Measurements from ENCODE around the gene PDGFRB. TPM values are rescaled to one million over a fixed set of nuclear protein-coding genes. Genes with fewer than 3 reads are reported as not detected.

The PDGFRB gene
- total RNA-seq, 1 donor from 2014 or later, result 13.7 TPM

DNA sequence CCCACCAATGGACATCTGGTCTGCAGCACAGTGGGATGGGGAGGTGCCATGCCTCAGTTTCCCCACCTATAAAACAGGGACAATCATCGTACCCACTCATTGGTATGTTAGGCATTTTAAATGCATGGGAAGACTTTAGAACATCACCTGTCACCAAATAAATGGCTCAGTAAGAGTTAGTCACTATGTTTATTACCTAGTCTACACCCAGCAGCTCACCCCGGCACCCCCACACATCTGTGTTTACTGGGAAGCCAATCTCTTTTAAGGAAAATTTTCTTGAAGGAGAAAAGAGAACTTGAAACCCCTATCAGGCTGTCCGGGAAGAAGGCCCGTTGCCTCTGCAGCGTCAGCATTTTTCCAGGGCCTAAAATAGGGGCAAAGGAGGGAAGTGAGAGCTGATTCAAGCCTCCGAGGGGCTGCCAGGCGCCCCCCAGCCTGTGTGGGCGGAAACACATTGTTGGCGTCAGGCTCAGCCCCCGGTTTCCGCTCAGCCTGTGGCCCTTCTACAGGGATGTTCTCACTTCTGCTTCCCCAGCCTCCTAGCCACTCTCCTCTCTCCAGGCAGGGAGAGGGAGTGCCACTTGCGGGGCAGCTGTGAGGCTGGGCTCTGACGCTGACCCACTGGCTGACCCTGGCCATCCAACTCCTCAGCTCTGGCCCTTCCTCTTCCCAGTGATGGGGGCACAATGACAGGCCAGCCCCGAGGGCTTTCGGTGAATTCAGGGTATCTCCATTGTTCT is 73.9 kb downstream of the PDGFRB start:
- DNase-seq, result no peak

DNA sequence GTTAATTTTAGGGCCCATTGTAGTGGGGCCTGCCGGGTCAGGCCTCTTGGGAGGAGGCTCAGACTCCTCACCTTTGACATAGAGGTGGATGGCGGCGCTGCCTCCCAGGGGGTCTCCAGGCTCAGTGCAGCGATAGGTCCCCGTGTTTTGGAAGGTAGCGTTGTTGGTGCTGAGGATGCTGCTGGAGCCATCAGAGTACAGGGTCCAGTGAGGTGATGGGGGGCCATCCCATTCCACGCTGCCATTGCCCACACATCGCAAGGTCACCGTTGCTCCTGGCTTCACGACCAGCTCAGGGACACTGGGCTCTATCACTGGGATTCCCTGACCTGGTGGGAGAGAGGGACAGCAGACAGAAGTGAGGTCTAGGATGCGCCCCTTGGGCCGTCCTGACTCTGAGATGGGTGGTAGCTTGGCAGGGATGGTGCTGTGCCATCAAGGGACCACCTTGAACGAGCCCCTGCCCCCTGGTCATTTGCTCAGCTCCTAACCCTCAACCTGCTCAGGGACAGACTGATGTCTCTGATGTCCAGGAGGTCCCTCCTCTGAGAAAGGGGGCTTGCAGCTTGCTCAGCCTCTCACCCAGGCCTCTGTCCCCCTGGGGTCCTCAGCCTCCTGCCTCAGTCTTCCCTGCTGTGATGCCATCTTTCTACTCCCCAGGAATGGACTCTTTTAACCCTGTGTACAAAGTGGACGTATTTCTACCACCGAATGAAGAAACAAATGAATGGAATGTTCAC is 74.8 kb downstream of the PDGFRB start:
- no peak for DNase-seq

DNA sequence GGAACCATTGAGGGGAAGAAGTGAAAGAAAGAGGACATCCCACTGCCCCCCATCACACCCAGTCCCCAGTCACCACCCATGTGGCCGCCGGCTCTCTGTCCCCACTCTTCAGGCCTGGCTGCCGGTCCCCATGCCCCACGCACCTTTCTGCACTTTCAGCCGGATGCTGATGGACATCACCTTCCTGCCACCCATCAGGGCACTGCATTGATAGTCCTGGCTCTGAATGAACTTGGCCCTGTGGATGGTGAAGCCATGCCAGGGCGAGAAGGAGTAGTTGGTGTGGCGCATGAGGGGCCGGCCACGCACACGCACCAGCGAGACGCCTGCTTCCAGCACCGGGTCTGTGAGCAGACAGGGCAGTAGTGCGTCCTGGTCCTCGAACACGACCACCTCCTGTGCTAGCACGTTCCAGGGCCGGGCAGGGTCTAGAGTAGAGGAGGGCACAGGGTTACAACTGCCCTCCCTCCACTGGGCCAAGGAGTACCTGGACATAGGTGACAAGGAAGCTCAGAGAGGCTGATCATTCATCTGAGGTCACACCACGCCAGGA is 75.7 kb downstream of the PDGFRB start:
- DNase-seq, result no peak

DNA sequence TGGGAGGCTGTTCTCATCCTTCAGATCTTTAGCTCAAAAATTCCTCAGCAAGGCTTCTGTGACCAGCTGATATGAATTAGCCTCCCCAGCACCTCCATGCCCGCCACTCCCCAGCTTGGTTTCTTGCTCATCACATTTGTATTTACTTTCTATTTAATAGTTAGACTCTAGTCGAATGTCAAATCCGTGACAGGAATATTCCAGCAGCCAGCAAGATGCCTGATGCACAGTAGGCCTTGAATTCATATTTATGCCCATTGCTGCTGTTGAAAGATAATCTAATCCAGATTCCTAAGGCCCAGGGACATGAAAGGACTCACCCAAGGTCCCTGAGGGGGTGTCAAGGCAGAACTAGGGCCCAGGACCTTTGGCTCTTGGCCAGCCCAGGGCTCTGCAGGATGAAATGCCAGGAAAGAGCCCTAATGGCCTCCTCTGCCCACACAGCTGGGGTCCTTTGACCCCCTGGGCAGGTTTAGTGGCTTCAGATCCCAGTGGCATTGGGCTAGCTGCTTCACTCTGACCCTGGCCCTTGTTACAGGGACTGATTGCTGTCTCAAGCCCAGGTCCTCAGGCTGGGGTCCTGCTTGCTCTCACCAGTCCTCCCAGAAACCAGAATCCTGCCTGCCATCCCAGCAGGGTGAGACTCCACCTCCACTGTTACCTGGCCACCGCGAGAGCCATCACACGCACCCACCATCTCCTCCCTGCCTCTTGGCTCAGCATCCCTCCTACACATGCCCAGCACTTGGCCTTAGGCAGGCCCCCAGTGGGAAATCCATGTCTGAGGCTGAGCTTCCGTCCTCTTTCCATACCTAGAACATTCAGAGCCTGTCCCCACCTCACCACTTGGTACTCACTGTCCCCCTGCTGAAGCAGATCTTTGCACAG is 76.6 kb downstream of the PDGFRB start:
- no peak for DNase-seq

DNA sequence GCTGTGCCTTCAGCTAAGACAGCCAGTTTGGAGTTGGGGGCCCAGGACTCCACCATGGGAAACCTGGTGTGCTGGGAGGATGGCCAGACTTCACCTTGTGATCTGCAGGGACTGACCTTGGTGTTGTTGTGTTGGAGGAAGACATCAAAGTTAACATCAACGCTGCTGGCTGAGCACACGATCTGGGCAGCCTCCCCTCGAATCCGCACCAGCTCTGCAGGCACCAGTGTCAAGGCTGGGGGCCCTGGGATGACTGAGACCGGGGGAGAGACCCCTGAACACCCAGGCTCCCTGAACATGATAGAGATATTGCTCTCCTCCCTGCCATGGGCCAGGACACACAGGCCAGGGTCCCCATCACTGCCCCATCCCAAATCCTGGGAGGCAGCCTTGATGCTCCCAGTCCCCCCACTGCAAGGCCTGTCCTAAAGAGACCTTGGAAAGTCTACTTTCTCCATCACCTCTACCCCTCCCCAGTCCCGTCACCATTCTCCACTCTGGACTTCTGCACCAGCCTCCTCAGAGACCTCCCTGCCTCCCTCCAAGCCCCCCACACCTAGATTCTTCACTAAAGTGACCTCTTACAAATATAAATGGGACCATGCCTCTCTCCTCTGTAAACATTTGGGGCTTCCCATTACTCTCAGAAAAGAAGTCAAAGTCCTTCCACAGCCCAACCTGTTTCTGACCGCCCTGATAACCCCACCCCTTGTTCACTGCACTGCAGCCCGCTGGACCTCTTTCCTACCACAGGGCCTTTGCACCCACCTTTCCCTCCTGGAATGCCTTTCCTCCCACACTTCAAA is 77.4 kb downstream of the PDGFRB start:
- no peak for DNase-seq

DNA sequence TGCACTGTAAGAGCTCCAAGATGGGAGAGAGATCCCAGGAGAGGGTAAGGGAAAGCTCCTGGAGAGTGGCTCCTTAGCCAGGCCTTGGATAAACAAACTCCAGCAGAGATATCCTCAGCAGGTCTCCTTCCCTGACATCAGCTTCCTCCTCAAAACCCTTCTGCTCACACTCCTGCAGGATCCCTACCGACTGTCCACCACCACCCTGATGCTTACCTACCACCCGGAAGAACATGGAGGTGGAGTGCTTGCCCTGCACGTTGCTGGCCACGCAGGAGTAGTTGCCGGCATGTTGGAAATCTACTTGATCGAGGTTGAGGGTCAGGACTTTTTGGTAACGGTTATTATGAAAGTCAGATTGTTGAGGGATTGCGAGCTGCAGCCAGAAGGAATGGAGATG is 78.6 kb downstream of the PDGFRB start:
- no peak for DNase-seq

DNA sequence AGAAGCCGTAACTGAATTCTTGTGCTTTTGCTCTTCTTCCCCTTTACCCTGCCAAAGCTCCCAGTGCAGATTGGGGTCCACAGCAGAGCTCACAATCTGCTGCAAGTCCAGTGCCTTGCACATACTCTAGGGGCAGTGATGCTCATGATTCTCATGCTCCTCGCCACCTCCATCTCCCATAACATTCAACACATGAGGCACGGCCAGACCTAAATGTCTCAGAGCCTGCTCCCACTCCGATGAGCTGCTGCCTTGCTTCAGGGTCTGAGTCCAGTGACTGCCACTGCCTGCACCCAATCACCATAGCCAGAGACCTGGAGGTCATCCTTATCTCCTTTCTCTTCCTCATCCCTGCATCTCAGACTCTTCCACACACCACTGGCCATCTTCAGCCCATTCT is 79.8 kb downstream of the PDGFRB start:
- DNase-seq, result no peak

DNA sequence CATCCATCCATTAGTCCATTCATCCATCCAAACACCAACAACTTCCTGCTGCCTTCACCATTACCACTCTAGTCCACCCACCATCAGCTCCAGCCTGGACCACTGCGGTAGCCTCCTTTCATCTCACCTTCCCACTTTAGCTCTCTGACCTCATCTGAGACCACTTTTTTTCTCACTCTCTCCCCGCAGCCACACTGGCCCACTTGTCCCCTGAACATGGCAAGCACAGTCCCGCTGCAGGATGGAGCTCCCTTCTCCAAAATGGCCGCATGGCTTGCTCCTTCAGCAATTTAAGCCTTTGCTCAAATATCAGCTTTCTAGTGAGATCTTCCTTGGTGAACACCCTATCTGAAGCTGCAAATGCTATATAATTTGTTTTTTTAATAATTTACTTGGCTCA is 80.4 kb downstream of the PDGFRB start:
- DNase-seq, result no peak

DNA sequence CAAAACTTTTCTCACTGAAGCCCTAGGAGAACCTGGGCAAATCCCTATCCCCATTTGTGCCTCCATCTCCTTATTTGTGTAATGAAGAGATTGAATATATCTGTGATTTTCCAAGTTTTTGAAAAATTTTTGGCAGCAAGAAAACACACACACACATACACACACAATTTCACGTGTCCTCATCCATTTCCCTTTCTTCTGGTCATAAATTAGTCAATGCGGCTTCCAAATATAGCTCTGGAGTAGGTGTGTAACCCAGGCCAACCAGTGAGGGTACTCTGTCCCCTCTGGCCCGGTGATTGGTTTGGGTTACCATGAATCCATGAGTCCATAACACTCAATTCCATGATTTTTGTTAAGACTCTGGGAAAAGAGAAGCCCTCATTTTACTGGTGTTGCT is 82.0 kb downstream of the PDGFRB start:
- no peak for DNase-seq

DNA sequence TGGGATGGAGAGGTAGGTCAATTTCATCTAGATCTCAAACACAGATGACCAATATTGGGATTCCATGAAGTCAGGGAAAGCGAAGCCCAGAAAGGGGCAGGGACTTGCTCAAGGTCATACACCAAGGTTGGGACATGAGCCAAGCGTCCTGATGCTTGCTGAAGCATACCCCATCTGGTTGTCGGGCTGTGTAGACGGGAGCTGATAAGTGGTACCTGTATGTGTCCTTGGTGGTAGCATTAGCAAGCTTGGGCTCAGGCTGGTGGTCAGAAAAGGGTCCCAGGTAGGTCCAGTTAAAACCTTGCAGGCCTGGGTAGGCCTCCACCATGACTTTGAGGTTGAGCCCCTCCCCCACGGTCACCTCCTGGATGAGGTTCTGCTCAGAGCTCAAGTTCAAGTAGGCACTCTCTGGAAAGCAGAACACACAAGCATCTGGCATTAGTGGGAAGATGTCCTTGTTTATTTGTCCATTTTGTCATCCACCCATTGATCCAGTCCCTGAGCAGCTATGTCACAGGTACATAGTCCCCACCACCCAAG is 82.5 kb downstream of the PDGFRB start:
- no peak for DNase-seq

DNA sequence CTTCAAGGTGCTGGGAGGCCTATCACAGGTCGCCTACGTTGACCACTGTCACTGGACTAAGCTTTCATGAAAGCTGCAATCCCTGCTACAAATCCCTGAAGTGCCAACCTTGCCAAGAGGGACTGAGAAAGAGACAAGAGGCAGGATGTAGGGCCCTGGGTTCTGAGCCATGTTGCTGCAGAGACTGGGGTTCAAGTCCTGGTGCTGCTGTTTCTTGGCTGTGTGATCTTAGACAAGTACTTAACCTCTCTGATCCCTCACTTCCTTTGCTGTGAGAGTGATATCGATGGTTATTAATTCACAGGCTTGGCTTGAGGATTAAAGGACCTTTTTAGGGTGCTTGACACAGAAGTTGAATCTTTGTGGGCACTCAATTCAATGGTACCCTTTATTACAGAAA is 84.8 kb downstream of the PDGFRB start:
- no peak for DNase-seq

DNA sequence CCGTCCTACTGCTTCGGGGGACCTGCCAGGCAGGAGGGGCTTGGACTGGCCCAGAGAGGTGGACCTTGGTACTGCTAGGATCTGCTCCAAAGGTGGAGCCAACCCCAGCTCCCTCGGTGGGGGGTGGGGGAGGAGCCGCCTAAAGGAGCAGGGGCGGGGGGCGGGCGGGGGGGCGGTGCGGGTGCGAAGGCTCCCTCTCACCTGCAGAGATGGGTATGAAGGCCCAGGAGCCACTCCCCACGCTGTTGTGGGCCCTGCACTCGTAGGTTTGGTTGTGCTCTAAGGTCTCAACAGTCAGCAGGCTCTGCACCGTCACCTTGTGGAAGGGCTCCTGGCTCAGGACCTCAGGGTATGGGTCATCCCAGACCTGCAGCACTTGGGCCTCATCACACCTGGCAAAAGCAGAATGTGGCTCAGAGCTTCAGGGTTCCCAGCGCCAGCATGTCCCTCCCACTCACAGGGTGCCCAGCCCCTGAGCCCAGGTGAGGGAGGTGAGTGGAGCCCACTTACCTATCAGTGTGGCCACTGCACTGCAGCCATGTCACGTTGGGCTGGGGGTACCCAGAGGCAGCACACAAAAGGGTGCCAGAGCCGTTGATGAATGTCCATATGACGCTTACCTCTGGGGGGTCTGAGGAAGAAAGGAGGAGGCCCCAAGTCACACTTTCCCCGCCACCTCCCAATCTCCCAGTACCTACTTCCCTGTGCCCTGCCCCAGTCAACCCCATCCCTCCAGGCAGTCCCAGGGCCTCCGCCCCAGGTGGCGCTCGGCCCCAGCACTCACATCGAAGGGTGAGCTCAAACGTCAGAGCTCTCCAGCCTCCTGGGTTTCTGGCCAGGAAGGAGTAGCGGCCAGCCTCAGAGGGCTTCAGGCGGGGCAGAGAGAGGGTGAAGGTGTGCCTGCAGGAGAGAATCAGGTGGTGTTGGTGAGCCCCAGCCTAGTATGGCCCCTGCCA is 85.7 kb downstream of the PDGFRB start:
- DNase-seq, result no peak

DNA sequence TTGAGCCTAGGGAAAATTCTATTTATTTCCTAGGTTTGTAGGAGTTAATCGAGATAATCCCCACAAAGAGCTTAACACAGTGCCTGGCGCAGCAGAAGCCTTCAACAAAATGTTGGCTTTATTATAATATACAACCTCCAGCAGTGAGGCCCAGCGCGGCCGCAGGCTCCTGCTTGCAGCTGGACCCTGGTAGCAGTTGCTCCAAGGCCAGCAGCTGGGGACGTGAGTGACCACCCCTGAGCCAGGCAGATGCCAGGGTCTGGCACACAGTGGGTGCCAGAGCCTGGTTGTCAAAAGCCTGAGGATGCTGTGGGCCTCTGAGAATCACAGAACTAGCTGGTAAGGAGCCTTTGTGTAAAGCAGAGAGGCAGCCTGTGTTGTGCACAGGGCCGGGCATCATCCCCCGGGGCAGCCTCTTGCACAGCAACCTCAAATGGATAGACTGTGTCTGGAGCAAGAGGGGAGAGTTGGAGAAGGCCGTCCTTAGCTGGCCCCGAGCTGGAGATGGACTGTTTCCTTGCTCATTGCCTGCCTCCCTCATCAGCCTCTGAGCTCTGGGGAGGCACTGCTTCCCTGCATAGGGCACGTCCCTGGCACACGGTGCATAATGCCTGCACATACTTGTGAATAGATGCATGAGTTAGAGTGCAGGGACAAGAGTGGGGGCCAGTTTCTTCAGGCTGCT is 86.5 kb downstream of the PDGFRB start:
- DNase-seq, result no peak

DNA sequence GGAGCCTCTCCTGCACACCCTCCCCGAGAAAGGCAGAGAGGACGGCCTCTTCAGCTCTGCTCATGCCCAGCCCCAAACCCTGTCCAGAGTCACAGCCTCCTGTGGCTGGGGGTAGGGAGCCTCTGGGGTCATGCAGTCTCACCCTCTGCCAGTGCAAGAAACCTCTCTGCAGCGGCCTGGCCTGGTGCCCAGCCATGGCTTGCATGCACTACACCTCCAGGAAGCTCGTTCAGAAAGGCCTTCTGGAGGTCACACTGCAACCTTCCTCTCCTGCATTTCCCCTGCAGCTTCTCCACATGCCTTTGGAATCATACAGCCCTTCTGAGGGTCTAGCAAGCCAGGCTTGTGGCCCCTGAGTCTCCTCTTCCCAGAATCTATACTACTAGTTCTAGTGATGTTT is 87.2 kb downstream of the PDGFRB start:
- no peak for DNase-seq

DNA sequence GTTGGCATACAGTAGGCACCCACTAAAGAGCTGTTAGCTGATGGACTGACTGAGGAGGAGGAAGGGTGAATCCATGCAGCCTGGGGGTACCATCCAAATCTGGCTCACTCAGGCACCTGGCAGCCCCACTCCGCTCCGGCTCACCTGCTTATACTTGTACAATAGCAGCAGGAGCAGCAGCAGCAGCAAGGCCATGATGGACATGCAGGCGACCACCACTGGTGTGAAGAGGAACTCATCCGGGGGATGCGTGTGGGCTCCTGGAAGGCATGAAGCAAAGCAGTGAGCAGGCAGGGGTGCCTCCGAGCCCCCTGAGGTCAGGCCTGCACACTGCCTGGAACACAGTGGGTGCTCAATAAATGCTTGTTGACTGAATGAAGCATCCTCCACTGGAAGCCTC is 87.6 kb downstream of the PDGFRB start:
- no peak for DNase-seq

DNA sequence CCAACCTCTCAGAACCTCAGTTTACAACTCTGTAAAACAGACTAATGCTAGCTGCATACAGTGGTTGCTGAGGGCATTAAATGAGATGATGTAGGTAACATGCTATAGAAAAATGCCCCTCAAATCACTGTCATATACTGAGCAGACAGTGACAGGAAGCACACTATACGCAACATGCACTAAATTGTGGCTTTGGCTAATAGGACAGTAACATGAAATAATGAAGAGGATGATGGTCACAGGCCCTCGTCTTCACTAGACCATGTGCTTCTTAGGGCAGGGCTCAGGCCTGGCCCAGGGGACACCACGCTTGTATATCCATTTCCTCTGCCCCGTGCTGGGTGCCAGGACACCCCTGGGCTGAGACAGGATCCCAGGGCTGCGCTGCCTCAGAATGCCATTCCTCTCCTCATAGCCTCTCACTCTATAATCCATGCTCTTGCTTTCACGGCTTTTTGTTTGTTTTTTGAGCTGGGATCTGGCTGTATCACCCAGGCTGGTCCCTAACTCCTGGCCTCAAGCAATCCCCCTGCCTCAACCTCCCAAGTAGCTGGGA is 88.2 kb downstream of the PDGFRB start:
- DNase-seq, result no peak

DNA sequence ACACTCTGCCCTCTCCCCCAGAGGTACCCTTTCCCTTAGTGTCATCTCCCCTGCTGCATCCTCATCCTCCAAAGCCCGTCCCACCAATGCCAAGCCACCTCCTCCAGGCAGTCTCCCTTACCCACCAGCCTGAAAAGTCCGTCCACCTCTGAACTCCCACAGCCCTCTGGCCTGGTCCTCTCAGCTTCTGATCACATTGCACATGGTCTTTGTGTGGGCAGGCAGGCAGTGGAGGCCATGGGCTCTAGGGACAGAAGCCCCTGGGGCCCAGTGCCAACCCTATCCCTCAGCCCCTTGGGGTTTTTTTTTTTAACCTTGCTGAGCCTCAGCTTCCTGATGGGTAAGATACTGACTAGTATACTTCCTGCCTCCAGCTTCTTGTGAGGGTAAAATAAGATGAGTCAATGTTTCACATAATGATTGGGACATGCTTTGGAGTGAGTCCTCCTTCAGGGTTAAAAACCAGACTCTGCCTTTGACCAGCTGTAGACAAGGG is 88.7 kb downstream of the PDGFRB start:
- DNase-seq, result no peak

DNA sequence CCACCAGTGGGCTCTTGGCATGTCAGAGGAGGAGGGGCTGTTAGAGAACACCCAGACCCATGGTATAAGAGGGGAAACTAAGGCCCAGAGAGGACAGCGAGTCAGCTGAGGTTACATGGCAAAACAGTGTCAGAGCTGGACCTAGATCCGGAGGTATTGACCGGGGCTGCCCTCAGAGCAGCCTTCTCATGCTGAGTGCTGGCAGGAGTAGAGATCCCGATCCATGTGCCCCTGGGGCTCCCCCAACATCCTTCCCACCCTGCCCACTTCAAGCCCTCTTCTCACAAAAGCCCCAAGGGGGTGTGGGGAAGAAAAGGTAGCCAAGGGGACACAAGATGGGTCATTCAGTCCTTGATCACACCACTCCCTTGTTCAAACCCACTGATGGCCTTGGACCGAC is 89.2 kb downstream of the PDGFRB start:
- no peak for DNase-seq

DNA sequence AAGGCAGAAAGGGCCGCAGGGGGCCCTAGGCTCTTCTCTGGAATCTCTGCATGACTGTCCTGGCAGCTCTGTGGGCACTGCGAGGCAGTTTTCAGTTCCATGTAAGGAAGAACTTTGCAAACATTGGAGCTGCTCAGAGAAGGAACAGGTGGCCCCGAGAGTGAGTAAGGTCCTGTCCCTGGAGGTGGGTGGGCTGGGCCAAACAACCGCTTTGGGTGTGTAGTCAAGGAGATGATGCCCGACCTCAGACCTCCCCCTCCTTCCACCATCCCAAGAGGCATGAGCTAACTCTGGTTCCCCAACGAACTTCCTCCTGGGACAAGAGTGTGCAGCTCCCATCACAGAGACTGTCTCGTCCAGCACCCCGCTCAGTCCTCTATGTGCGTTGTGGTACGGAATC is 89.8 kb downstream of the PDGFRB start:
- no peak for DNase-seq

All from occipital lobe (tissue), 2 donors.